ENCODE results near the gene CERKL.

Gene CERKL

GRCh38 chr2:181581534-181581933, 75.4 kb downstream of the CERKL start:
- H3K9me3 Mint-ChIP-seq = no peaks in the 10 kb centered on the region
- H3K4me3 Mint-ChIP-seq = no peak overlapping the region
- no peaks in the 10 kb centered on the region for H3K36me3 Mint-ChIP-seq (ENCODE audit: low read depth)
- TF ChIP-seq CTCF (IDR thresholded peaks at IDR 0.05; ENCODE audit: unreplicated experiment in 3 of 3) = no peak
- peaks cover 4% of the 10 kb centered on the region for H3K4me1 Mint-ChIP-seq
- no peak overlapping the region for H3K27ac Mint-ChIP-seq
- H3K27me3 Mint-ChIP-seq (ENCODE audit: low read depth) = peaks cover 4% of the 10 kb centered on the region

- H3K36me3 Mint-ChIP-seq (ENCODE audit: low read depth) = no peaks in the 10 kb centered on the region
- H3K27ac Mint-ChIP-seq = no peak overlapping the region
- H3K4me3 Mint-ChIP-seq = no peak overlapping the region
- TF ChIP-seq CTCF (IDR thresholded peaks at IDR 0.05; ENCODE audit: unreplicated experiment in 3 of 3) = no peak
- peaks cover 5% of the 10 kb centered on the region for H3K4me1 Mint-ChIP-seq
- H3K9me3 Mint-ChIP-seq = no peaks in the 10 kb centered on the region
- no peaks in the 10 kb centered on the region for H3K27me3 Mint-ChIP-seq (ENCODE audit: low read depth)
Measured at GRCh38 chr2:181578829-181579228, 78.1 kb downstream of the CERKL start.

GRCh38 chr2:181576431-181576830, 80.5 kb downstream of the CERKL start:
- Mint-ChIP-seq H3K4me1 (peaks cover 5% of the 10 kb centered on the region), H3K27ac (no peak overlapping the region)

GRCh38 chr2:181575650-181576025, 81.3 kb downstream of the CERKL start:
- Mint-ChIP-seq H3K4me3 (no peak overlapping the region), H3K27me3 (ENCODE audit: low read depth) (no peaks in the 10 kb centered on the region), H3K9me3 (no peaks in the 10 kb centered on the region), H3K27ac (no peak overlapping the region), H3K4me1 (peaks cover 5% of the 10 kb centered on the region), H3K36me3 (ENCODE audit: low read depth) (no peaks in the 10 kb centered on the region)
- no peak for TF ChIP-seq CTCF (IDR thresholded peaks at IDR 0.05; ENCODE audit: unreplicated experiment in 3 of 3)

More at GRCh38 chr2:181576431-181576830, 80.5 kb downstream of the CERKL start:
- no peaks in the 10 kb centered on the region for H3K27me3 Mint-ChIP-seq (ENCODE audit: low read depth)
- no peaks in the 10 kb centered on the region for H3K36me3 Mint-ChIP-seq (ENCODE audit: low read depth)
- no peak overlapping the region for H3K4me3 Mint-ChIP-seq
- no peaks in the 10 kb centered on the region for H3K9me3 Mint-ChIP-seq
- TF ChIP-seq CTCF (IDR thresholded peaks at IDR 0.05; ENCODE audit: unreplicated experiment in 3 of 3) = no peak

- H3K36me3 Mint-ChIP-seq (ENCODE audit: low read depth) = no peaks in the 10 kb centered on the region
- no peaks in the 10 kb centered on the region for H3K9me3 Mint-ChIP-seq
- H3K4me3 Mint-ChIP-seq = no peak overlapping the region
- H3K27me3 Mint-ChIP-seq (ENCODE audit: low read depth) = no peaks in the 10 kb centered on the region
- no peak overlapping the region for H3K27ac Mint-ChIP-seq
- no peak for TF ChIP-seq CTCF (IDR thresholded peaks at IDR 0.05; ENCODE audit: unreplicated experiment in 3 of 3)
- H3K4me1 Mint-ChIP-seq = peaks cover 5% of the 10 kb centered on the region
Measured at GRCh38 chr2:181575024-181575649, 81.8 kb downstream of the CERKL start.

- Mint-ChIP-seq H3K27me3 (ENCODE audit: low read depth) (no peaks in the 10 kb centered on the region), H3K4me1 (peaks cover 5% of the 10 kb centered on the region), H3K4me3 (no peak overlapping the region), H3K36me3 (ENCODE audit: low read depth) (no peaks in the 10 kb centered on the region), H3K9me3 (no peaks in the 10 kb centered on the region), H3K27ac (peak overlapping the region in 2 of 3 experiments; percentile 1 to 39)
- no peak for TF ChIP-seq CTCF (IDR thresholded peaks at IDR 0.05; ENCODE audit: unreplicated experiment in 3 of 3)
Measured at GRCh38 chr2:181574321-181574720, 82.6 kb downstream of the CERKL start.
